ENCODE results near the gene ASMT. TPM values are rescaled to one million over a fixed set of nuclear protein-coding genes. Genes with fewer than 3 reads are reported as not detected.

ASMT gene
- total and polyA plus RNA-seq, 2 of the 4 experiments (the other 2 are of a cell fraction) = not detected

DNA sequence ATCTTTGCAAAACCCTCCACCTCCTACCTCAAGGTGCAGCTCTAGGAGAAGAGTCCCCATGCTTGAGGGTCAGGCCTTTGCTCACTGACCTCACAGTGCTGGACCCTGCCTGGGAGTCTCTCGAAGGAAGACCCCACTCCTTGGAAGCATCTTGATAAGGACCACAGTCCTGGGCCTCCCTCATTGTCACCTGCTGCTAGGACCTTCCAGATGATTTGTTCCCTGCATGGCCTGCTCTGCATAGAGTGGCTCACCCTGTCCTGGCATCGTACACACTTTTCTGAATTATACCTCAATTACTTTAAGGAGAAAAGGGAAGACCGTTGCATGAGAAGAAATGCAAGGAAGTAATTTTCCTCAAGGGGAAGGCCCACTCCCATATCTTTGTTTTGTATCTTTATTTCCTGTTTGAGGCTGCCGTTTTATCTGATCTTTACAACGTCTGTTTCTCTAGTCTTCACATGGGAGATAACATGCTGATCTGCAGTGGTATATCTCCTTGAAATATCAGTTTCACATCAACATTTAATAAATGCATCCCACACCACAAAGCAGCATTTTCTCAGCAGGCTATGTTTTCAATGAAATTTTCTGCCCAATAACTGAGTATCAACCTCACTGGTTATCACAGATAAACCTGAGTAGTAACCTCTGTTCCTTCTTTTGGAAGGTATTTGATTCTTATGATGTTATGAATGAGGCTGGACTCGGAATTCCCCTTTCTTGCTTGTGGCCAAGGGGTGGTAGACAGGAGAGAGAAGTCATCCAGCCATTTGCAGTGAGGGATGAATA is 38.5 kb upstream of the ASMT start:
- Histone ChIP-seq H4K5ac (ENCODE audit: low read depth, low read length) (no peak overlapping the region), H2AFZ (replicated peaks; ENCODE audit: low read length, poor library complexity) (no peak overlapping the region), H3K27me3 (ENCODE audit: control insufficient read depth, insufficient read depth, low read length) (no peaks in the 10 kb centered on the region), H2AK5ac (ENCODE audit: low read depth, low read length) (no peak overlapping the region), H3K27ac (ENCODE audit: insufficient read depth, low read length) (no peak overlapping the region), H3K4me3 (ENCODE audit: insufficient read depth, low read depth, low read length) (no peak overlapping the region), H3K18ac (ENCODE audit: low read depth, low read length) (no peak overlapping the region), H4K91ac (ENCODE audit: insufficient read depth, low read depth, low read length) (no peak overlapping the region), H3K23ac (ENCODE audit: low read depth, low read length) (no peak overlapping the region), H2BK120ac (ENCODE audit: low read depth, low read length) (no peak overlapping the region), H2BK20ac (ENCODE audit: low read depth, low read length) (no peak overlapping the region), H3K4me2 (ENCODE audit: low read depth, low read length) (no peak overlapping the region), H3K9me1 (ENCODE audit: insufficient read depth, low read length) (no peaks in the 10 kb centered on the region), H3K4ac (ENCODE audit: low read depth, low read length) (no peak overlapping the region), H3K36me3 (ENCODE audit: control insufficient read depth, insufficient read depth, low read length) (no peaks in the 10 kb centered on the region), H3K4me1 (ENCODE audit: control insufficient read depth, insufficient read depth, low read length) (no peaks in the 10 kb centered on the region), H4K20me1 (ENCODE audit: insufficient read depth, low read length) (no peaks in the 10 kb centered on the region), H3K79me1 (ENCODE audit: low read depth in 1 of 2, low read length in 2 of 2) (no peaks in the 10 kb centered on the region), H2BK15ac (ENCODE audit: low read depth, low read length) (no peak overlapping the region), H3K56ac (ENCODE audit: extremely low read depth, insufficient read depth, low read length) (no peak overlapping the region), H2AK9ac (replicated peaks; ENCODE audit: low read depth, low read length, poor library complexity) (no peak overlapping the region), H3K14ac (replicated peaks; ENCODE audit: low read depth, low read length) (no peak overlapping the region), H4K8ac (ENCODE audit: low read depth in 2 of 2, low read length in 2 of 2) (no peak overlapping the region), H3K9ac (ENCODE audit: low read depth, low read length) (no peak overlapping the region), H3K9me3 (ENCODE audit: control insufficient read depth, insufficient read depth, low read length) (peaks cover 2% of the 10 kb centered on the region; the same call in 1 of the 2 replicates), H2BK5ac (ENCODE audit: low read depth, low read length, poor library complexity, severe bottlenecking) (no peak overlapping the region)
- WGBS, 2 experiments (ENCODE audit: extremely low coverage in 2 of 2, insufficient read length in 1 of 2) = no CpG with 5 or more reads among the region's 6 CpGs
- BruUV-seq (replicated peaks) = no TSS peak
- ChIA-PET POLR2A (ENCODE audit: unreplicated experiment) (no interaction called here), CTCF (no interaction called here)
- TF ChIP-seq FOS (IDR thresholded peaks at IDR 0.05; ENCODE audit: low read depth, low read length) (no peak), MAFK (IDR thresholded peaks at IDR 0.05; ENCODE audit: low read depth, low read length) (no peak), RCOR1 (IDR thresholded peaks at IDR 0.05; ENCODE audit: insufficient replicate concordance, low read length) (no peak), POLR2A (IDR thresholded peaks at IDR 0.05; ENCODE audit: low read depth, low read length) (no peak), MAZ (IDR thresholded peaks at IDR 0.05; ENCODE audit: borderline replicate concordance, low read depth, low read length) (no peak), MXI1 (IDR thresholded peaks at IDR 0.05; ENCODE audit: borderline replicate concordance, low read depth, low read length) (no peak), NFE2L2 (IDR thresholded peaks at IDR 0.05; ENCODE audit: low read depth, low read length) (no peak)
- TF ChIP-seq, protein P1, sequence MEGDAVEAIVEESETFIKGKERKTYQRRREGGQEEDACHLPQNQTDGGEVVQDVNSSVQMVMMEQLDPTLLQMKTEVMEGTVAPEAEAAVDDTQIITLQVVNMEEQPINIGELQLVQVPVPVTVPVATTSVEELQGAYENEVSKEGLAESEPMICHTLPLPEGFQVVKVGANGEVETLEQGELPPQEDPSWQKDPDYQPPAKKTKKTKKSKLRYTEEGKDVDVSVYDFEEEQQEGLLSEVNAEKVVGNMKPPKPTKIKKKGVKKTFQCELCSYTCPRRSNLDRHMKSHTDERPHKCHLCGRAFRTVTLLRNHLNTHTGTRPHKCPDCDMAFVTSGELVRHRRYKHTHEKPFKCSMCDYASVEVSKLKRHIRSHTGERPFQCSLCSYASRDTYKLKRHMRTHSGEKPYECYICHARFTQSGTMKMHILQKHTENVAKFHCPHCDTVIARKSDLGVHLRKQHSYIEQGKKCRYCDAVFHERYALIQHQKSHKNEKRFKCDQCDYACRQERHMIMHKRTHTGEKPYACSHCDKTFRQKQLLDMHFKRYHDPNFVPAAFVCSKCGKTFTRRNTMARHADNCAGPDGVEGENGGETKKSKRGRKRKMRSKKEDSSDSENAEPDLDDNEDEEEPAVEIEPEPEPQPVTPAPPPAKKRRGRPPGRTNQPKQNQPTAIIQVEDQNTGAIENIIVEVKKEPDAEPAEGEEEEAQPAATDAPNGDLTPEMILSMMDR (conservative IDR thresholded peaks at IDR 0.05; ENCODE audit: low read depth, low read length) = no peak
- intact Hi-C loops (cut with micrococcal nuclease) = no loop called here
- dilution Hi-C loops (cut with HindIII; ENCODE audit: low sequenced_read_pairs, unreplicated experiment) = no loop called here
- in situ Hi-C loops (cut with MboI; ENCODE audit: low sequenced_read_pairs) = loop anchor here (25.0 kb wide), 1 partner anchor 114 kb away; the partner anchor contains the start of gene ASMTL
- ATAC-seq (ENCODE audit: low read depth) = no peak
- no peak for DNase-seq

Measured in IMR-90 (cell line).